H1 (cell line): Measurements from ENCODE around the gene OR2B3. TPM values are rescaled to one million over a fixed set of nuclear protein-coding genes. Genes with fewer than 3 reads are reported as not detected.

Source experiments
- BACH1 ChIP-seq: IDR thresholded peaks from 2 replicates; pipeline ENCODE4 v1.6.1; 2012; ENCODE audit warnings: low read length, improper control_type of control experiment
- CEBPB ChIP-seq: IDR thresholded peaks from 2 replicates; pipeline ENCODE4 v1.6.1; 2012; ENCODE audit warnings: low read depth, low read length
- GABPA ChIP-seq: IDR thresholded peaks from 2 replicates; pipeline ENCODE4 v1.6.1; 2011; ENCODE audit warnings: mild to moderate bottlenecking, low read length, moderate library complexity, borderline replicate concordance; ENCODE audit not compliant: insufficient read depth
- MAFK ChIP-seq: IDR thresholded peaks from 2 replicates; pipeline ENCODE4 v1.6.1; 2012; ENCODE audit warnings: low read depth, mild to moderate bottlenecking, improper control_type of control experiment, low read length
- polyA plus RNA-seq, 7 experiments: library from polyadenylated mRNA; depleted of rRNA in 3 of 7; stranded (reverse) in 5 of 7; unstranded in 2 of 7; fragments of >200 nt in 5 of 7; fragments of 200-250 nt in 2 of 7; gene quantifications; 1 replicate in 5 of 7; 2 replicates in 1 of 7; 4 replicates in 1 of 7; pipeline versions ENCODE4 v1.2.1 to v1.2.3, GENCODE V29; 2011 to 2013; ENCODE audit warnings: missing spikeins in 2 of 7, mixed read lengths in 2 of 7
- total RNA-seq: library from RNA; stranded (reverse); fragmentation: NEBNext Ultra II Directional; extraction: Animal tissue kit (Norgen Biotek cat#: 25700); gene quantifications from 2 replicates; pipeline ENCODE4 v1.2.1, GENCODE V29; 2021
- TF ChIP-seq, protein P1 (sequence below): IDR thresholded peaks from 2 replicates; pipeline ENCODE4 v1.6.1; 2012; ENCODE audit warnings: inconsistent platforms

OR2B3 gene
- total and polyA plus RNA-seq, 2 of the 8 experiments (the other 6 are each of a cell fraction or from before 2014, with no cell fraction given): not detected

DNA sequence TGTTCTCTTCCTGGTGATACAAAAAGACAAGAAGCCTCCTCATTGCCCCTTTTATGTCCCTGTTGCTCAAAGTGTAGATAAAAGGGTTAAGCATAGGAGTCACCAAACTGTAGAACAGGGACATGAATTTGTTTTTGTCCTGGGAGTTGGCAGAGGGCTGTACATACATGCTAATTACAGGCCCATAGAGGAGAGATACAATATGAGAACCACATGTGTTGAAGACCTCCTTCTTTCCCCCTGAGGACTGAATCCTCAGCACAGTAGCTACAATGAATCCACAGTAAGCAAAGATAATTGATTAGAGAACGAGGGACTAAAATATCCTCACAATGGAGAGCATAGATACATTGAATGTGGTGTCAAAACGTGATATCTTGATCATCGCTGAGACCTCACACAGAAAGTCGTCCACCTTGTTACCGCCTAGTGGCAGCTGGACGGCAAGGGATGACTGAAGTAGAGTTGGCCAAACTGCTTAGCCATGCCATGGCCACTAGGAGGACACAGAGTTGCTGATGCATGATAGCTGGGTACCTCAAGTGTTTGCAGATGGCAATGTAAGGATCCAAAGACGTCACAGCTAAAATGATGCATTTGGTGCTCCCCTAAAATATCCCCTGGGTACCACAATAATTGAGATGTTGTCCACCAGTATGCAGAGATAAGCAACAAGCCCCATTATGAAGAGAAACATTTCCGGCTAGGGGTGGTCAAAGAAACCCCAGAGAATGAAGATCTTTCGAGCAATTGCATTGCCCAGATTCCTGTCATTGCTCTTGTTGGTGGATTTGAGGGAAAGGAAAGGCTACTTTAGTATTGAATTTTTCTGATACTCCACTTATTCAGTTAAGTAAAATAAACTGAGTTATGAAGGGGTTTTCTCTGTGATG lies 15.0 kb downstream of the OR2B3 start (continued):
- TF ChIP-seq, protein P1, sequence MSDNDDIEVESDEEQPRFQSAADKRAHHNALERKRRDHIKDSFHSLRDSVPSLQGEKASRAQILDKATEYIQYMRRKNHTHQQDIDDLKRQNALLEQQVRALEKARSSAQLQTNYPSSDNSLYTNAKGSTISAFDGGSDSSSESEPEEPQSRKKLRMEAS: peak; percentile 24; the same call in 1 of the 2 replicates
- TF ChIP-seq CEBPB (no peak), BACH1 (peak; percentile 52), GABPA (no peak), MAFK (peak; percentile 62; the same call in 1 of the 2 replicates)
